Lung (tissue), 12 donors: ENCODE data around the gene TROAP. TPM values are rescaled to one million over a fixed set of nuclear protein-coding genes. Genes with fewer than 3 reads are reported as not detected.

Source experiments
- ATAC-seq: fragments of 200-7000 bp; cut with Tn5 transposase; one replicate; pipeline ENCODE4 v1.9.1; 2020; ENCODE audit warnings: moderate number of reproducible peaks; ENCODE audit not compliant: insufficient read depth, low FRiP score
- DNase-seq, 3 donors: peaks; one replicate each; pipeline ENCODE4 v3.0.0-alpha.2; 2013 to 2017
- H3K27ac ChIP-seq, 2 donors: one replicate each; pipeline ENCODE4 v1.5.1; 2013; ENCODE audit warnings: mild to moderate bottlenecking in 2 of 2, moderate library complexity in 2 of 2, control low read depth in 1 of 2, inconsistent platforms in 1 of 2, low read depth in 1 of 2, low read length in 1 of 2
- H3K27me3 ChIP-seq, 3 donors: one replicate each; pipeline ENCODE4 v1.5.1; 2013; ENCODE audit warnings: low read length in 2 of 3; ENCODE audit not compliant: control insufficient read depth in 3 of 3, insufficient read depth in 3 of 3
- H3K36me3 ChIP-seq, 4 donors: one replicate each; pipeline ENCODE4 v1.5.1; 2013; ENCODE audit warnings: low read length in 4 of 4, mild to moderate bottlenecking in 1 of 4, moderate library complexity in 1 of 4; ENCODE audit not compliant: control insufficient read depth in 4 of 4, insufficient read depth in 4 of 4
- H3K4me1 ChIP-seq, 5 donors: one replicate each; pipeline ENCODE4 v1.5.1; 2013; ENCODE audit warnings: low read length in 5 of 5, mild to moderate bottlenecking in 2 of 5, moderate library complexity in 1 of 5; ENCODE audit not compliant: control insufficient read depth in 5 of 5, insufficient read depth in 5 of 5
- H3K4me3 ChIP-seq: one replicate; pipeline ENCODE4 v1.5.1; 2013; ENCODE audit warnings: mild to moderate bottlenecking, control low read depth, moderate library complexity
- H3K9ac ChIP-seq, 2 donors: one replicate each; pipeline ENCODE4 v1.5.1; 2013; ENCODE audit warnings: low read length in 2 of 2, control low read depth in 1 of 2; ENCODE audit not compliant: insufficient read depth in 1 of 2
- H3K9me3 ChIP-seq, 4 donors: one replicate each; pipeline ENCODE4 v1.5.1; 2013; ENCODE audit warnings: low read length in 3 of 4, mild to moderate bottlenecking in 1 of 4, moderate library complexity in 1 of 4; ENCODE audit not compliant: control insufficient read depth in 4 of 4, insufficient read depth in 3 of 4
- WGBS, 2 donors: extraction: QIAGEN DNeasy Blood & Tissue Kit; methylation state at CpG; one replicate each; pipeline ENCODE4 v1.1.7; 2013; 5-methylcytosine and 5-hydroxymethylcytosine counted together
- polyA plus RNA-seq, 2 donors: library from polyadenylated mRNA; stranded (reverse); fragments of 200-250 nt; gene quantifications; one replicate each; pipeline ENCODE4 v1.2.1, GENCODE V29; 2013
- total RNA-seq, 2 donors: library from RNA; depleted of rRNA in 1 of 2; stranded (reverse); fragments of >200 nt in 1 of 2; gene quantifications; one replicate each; pipeline ENCODE4 v1.2.1, GENCODE V29; 2014 to 2021
- TF ChIP-seq, protein P1 (sequence below): IDR thresholded peaks from 2 replicates; pipeline ENCODE4 v1.5.1; 2012; ENCODE audit warnings: mild to moderate bottlenecking; ENCODE audit errors: control extremely low read depth, extremely low read depth
- donor health status: control.
- donor health status: control.
- donor health status: Bipolar disorder and iron deficiency.
- donor health status: healthy.
- donor health status: DM: yes; HTN: yes; CAD: no.

Gene TROAP
- total and polyA plus RNA-seq, 4 donors: 1.2 to 4.6 (median 3.2) TPM

DNA sequence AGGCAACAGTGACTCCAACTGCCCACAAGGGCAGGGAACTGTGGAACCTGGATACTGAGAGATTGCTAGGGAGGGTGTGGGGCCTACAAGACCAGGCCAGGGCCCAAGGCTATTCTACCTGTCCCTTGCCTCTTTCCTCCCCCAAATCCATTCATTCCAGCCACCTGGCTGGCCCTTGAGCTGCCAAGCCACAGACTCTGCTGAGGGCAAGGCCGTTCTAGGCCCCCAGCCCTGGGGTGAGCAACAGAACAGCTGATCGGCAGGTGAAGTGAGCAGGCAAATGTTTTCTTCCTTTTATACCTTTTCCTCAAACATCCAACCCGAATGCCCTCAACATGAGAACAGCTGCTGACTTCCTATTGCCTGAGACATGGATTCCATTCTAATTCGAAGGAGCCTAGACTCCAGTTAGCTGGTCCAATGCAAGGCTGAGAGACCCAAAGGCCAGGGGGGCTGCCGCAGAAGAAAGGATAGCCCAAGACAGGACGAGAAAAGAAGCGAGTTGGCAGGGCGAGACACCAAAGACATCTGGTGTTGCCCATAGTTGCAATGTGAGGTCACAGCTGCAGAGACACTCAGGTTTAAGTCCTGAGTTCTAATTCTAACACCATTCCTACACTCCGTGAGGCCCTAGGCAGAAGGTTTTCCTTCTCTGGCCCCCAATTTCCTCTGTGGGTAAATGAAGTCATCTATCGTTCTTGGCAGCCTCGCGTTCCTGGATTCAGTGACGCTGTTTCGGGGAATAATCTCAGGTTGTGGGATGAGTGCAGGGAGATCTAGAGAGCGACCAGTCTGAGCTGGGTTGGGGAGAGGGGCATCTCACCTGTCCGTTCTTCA, 12.3 kb downstream of the TROAP start:
- TF ChIP-seq, protein P1, sequence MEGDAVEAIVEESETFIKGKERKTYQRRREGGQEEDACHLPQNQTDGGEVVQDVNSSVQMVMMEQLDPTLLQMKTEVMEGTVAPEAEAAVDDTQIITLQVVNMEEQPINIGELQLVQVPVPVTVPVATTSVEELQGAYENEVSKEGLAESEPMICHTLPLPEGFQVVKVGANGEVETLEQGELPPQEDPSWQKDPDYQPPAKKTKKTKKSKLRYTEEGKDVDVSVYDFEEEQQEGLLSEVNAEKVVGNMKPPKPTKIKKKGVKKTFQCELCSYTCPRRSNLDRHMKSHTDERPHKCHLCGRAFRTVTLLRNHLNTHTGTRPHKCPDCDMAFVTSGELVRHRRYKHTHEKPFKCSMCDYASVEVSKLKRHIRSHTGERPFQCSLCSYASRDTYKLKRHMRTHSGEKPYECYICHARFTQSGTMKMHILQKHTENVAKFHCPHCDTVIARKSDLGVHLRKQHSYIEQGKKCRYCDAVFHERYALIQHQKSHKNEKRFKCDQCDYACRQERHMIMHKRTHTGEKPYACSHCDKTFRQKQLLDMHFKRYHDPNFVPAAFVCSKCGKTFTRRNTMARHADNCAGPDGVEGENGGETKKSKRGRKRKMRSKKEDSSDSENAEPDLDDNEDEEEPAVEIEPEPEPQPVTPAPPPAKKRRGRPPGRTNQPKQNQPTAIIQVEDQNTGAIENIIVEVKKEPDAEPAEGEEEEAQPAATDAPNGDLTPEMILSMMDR: no peak
- Histone ChIP-seq H3K9me3 (peaks cover 0 to 3% (median 0%) of the 10 kb centered on the region in 4 donors), H3K27ac (no peak overlapping the region), H3K27me3 (peaks cover 7 to 68% (median 56%) of the 10 kb centered on the region in 3 donors), H3K36me3 (peaks cover 0 to 3% (median 0%) of the 10 kb centered on the region in 4 donors), H3K4me1 (peaks cover 0 to 14% (median 5%) of the 10 kb centered on the region in 5 donors), H3K9ac (no peak overlapping the region), H3K4me3 (no peak overlapping the region)
- WGBS, 2 donors: 44 to 60% methylated on average over 16 of the region's 16 CpGs
- ATAC-seq (no peak), DNase-seq (no peak)

DNA sequence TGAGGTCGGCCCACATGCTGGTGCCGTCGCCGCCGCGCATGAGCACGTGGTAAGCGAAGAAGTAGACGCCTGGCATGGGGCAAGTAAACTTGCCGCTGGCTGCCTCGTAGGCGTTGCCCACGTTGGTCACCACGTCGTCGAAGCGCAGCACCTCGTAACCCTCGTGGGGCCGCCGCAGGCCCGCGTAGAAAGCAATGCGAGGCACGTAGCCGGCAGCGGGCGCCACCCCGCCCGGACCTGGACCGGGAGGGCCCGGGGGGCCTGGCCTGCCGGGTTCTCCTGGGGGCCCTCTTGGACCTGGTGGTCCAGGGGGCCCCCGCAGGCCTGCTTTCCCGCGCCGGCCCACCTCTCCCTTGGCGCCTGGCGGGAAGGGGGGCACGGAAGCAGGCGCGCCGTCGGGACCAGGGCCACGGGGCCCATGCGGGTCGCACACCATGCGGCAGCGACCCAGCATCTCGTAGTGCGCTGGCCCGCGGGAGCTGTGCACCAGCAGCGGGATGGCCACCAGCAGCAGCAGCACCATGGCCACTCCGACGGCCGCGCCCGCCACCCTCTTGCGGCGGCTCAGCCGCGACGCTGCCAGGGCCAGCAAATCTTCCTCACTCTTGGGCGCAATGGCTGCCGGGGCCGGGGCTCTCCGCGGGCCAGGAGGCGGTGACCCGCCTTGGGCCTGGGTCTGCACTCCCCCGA, 13.0 kb downstream of the TROAP start:
- Histone ChIP-seq H3K36me3 (no peaks in the 10 kb centered on the region), H3K9me3 (peaks cover 0 to 3% (median 0%) of the 10 kb centered on the region in 4 donors), H3K27ac (no peak overlapping the region), H3K4me1 (peaks cover 0 to 14% (median 5%) of the 10 kb centered on the region in 5 donors), H3K9ac (no peak overlapping the region), H3K4me3 (no peak overlapping the region), H3K27me3 (peaks cover 7 to 75% (median 63%) of the 10 kb centered on the region in 3 donors)
- TF ChIP-seq, protein P1: no peak
- WGBS, 2 donors: 8 to 13% methylated on average over 63 to 72 of the region's 72 CpGs
- ATAC-seq: no peak
- no peak for DNase-seq

DNA sequence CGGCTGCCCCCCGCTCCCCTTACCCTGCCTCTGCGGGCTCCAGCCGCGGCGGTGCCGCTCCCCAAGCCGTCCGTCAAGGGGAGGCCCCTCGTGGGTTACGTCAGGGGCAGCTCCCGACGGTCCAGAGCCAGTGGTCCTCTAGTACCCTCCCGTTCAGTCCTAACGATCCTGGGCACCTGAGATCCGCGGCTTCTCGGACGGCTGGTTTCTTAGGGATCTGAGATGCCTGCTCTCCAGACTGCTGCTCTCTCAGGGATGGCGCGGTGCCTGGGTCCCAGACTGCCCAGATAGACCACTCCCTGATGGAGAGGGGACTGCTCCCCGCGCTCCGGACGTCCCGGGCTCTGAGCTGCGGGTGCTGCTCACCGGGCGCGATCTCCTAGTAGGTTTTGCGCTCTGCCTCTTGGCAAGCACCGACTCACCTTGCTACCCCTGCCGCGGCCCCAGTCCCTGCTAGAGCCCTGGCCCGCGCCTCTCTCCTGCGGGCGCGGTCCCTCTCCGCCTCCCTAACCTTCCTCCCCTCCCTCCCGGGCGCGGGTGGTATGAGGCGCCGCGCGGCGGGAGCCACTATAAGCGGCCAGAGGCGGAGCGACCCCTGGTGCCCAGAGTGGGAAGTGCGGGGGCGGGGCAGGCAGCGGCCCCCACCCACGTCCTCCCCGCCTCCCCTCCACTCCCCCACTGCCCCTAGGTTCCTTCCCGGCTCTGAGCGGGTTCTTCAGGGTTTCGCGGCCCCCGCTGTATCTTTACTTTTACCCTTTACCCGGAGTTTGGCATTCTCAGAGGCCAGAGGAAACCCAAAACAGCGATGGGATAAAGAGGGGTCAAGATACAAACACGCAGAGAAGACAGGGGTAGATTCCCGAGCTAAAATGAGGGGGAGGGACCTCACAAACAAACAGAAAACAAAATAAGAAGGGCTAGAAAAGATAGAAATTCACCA, 13.9 kb downstream of the TROAP start, which contains the start of gene C1QL4:
TSS of gene C1QL4 (minus strand) at position 544 of the 940 bp plus-strand sequence. CDS start 711 bp downstream, outside the sequence.
- 3% methylated on average over 53 to 65 of the region's 65 CpGs for WGBS, 2 donors
- no peak within 1 kb of the TSS for H3K9ac ChIP-seq
- peak; percentile 88 for ATAC-seq

More for the DNA sequence above, 13.9 kb downstream of the TROAP start, which contains the start of gene C1QL4:
- peaks cover 0 to 3% (median 0%) of the 10 kb centered on the region in 4 donors for H3K9me3 ChIP-seq
- H3K4me3 ChIP-seq: no peak within 1 kb of the TSS
- peak; percentile 79 to 89 (median 84) for DNase-seq
- peaks cover 7 to 82% (median 66%) of the 10 kb centered on the region in 3 donors for H3K27me3 ChIP-seq
- H3K4me1 ChIP-seq: peaks cover 0 to 14% (median 5%) of the 10 kb centered on the region in 5 donors
- no peak within 1 kb of the TSS for H3K27ac ChIP-seq
- TF ChIP-seq, protein P1: peak; percentile 50
- no peaks in the 10 kb centered on the region for H3K36me3 ChIP-seq
